ENCODE measurements around the gene AMMECR1L. TPM values are rescaled to one million over a fixed set of nuclear protein-coding genes. Genes with fewer than 3 reads are reported as not detected.
A peak's percentile ranks its signal among the peaks of the same experiment; 100 is the strongest.
"Not testable (repeated sequence)": the region's sequence is repeated elsewhere in the genome, so short reads cannot be mapped to it uniquely, and the experiment has no call there.

Gene AMMECR1L
- total RNA-seq, 4 donors from 2014 or later = 5.4 to 20.4 (median 13.7) TPM

GRCh38 chr2:127884861-127885740 is 655 bp downstream of the AMMECR1L start:
- H3K27me3 ChIP-seq; H3K36me3 ChIP-seq; H3K9me3 ChIP-seq; H3K4me1 ChIP-seq; intact Hi-C loops (cut with DNase I; ENCODE audit: low total_unique reads): not testable (repeated sequence)
- Histone ChIP-seq H3K4me3 (peak overlapping the region; percentile 57 to 74), H3K27ac (peak overlapping the region; percentile 92 to 94)
- DNase-seq = peak; percentile 53 to 67
- TF ChIP-seq CTCF (IDR thresholded peaks at IDR 0.05) = peak in 1 of 4 experiments; percentile 35

GRCh38 chr2:127884436-127884835 is 1.3 kb downstream of the AMMECR1L start:
- H3K4me3 ChIP-seq = peak overlapping the region; percentile 57 to 74
- no peaks in the 10 kb centered on the region for H3K9me3 ChIP-seq
- no peaks in the 10 kb centered on the region for H3K27me3 ChIP-seq
- TF ChIP-seq POLR2A (IDR thresholded peaks at IDR 0.05) (no peak), CTCF (IDR thresholded peaks at IDR 0.05) (no peak)
- H3K27ac ChIP-seq = peak overlapping the region; percentile 92 to 94
- intact Hi-C loops (cut with DNase I; ENCODE audit: low total_unique reads) = no loop called here
- no peaks in the 10 kb centered on the region for H3K36me3 ChIP-seq
- H3K4me1 ChIP-seq = peaks cover 6 to 10% of the 10 kb centered on the region in 2 donors
- no peak for DNase-seq

GRCh38 chr2:127879899-127880298 is 5.9 kb downstream of the AMMECR1L start:
- DNase-seq = no peak
- H3K9me3 ChIP-seq = no peaks in the 10 kb centered on the region
- peaks cover 7 to 10% of the 10 kb centered on the region in 2 donors for H3K4me1 ChIP-seq
- intact Hi-C loops (cut with DNase I; ENCODE audit: low total_unique reads) = no loop called here
- H3K36me3 ChIP-seq = no peaks in the 10 kb centered on the region
- no peak overlapping the region for H3K27ac ChIP-seq
- H3K4me3 ChIP-seq = no peak overlapping the region
- H3K27me3 ChIP-seq = no peaks in the 10 kb centered on the region
- TF ChIP-seq CTCF (IDR thresholded peaks at IDR 0.05) = no peak
- TF ChIP-seq POLR2A (IDR thresholded peaks at IDR 0.05) = no peak

GRCh38 chr2:127877626-127878025 is 8.1 kb downstream of the AMMECR1L start:
- TF ChIP-seq POLR2A (IDR thresholded peaks at IDR 0.05) = no peak
- no peak for TF ChIP-seq CTCF (IDR thresholded peaks at IDR 0.05)
- H3K27me3 ChIP-seq = no peaks in the 10 kb centered on the region
- intact Hi-C loops (cut with DNase I; ENCODE audit: low total_unique reads) = no loop called here
- H3K36me3 ChIP-seq = no peaks in the 10 kb centered on the region
- DNase-seq = no peak
- no peak overlapping the region for H3K27ac ChIP-seq
- H3K9me3 ChIP-seq = no peaks in the 10 kb centered on the region
- H3K4me1 ChIP-seq = peaks cover 0 to 9% of the 10 kb centered on the region in 2 donors
- no peak overlapping the region for H3K4me3 ChIP-seq

GRCh38 chr2:127877136-127877535 is 8.6 kb downstream of the AMMECR1L start:
- no peaks in the 10 kb centered on the region for H3K27me3 ChIP-seq
- H3K9me3 ChIP-seq = no peaks in the 10 kb centered on the region
- no peak for TF ChIP-seq CTCF (IDR thresholded peaks at IDR 0.05)
- no peak for TF ChIP-seq POLR2A (IDR thresholded peaks at IDR 0.05)
- peaks cover 0 to 9% of the 10 kb centered on the region in 2 donors for H3K4me1 ChIP-seq
- no peak overlapping the region for H3K27ac ChIP-seq
- no peak for DNase-seq
- intact Hi-C loops (cut with DNase I; ENCODE audit: low total_unique reads) = no loop called here
- H3K36me3 ChIP-seq = no peaks in the 10 kb centered on the region
- H3K4me3 ChIP-seq = no peak overlapping the region
